Skeletal muscle tissue (tissue), 4 donors: Measurements from ENCODE around the gene C16orf74. TPM values are rescaled to one million over a fixed set of nuclear protein-coding genes. Genes with fewer than 3 reads are reported as not detected.

Experiments used
- H3K27ac ChIP-seq: one replicate; pipeline ENCODE4 v1.7.0; 2013; ENCODE audit warnings: mild to moderate bottlenecking, low read depth, low read length, inconsistent platforms
- H3K27me3 ChIP-seq, 3 donors: one replicate each; pipeline ENCODE4 v1.7.0; 2013; ENCODE audit warnings: low read length in 3 of 3; ENCODE audit not compliant: control insufficient read depth in 3 of 3, insufficient read depth in 3 of 3
- H3K36me3 ChIP-seq, 3 donors: one replicate each; pipeline ENCODE4 v1.7.0; 2013; ENCODE audit warnings: low read length in 3 of 3; ENCODE audit not compliant: control insufficient read depth in 3 of 3, insufficient read depth in 3 of 3
- H3K4me1 ChIP-seq, 3 donors: one replicate each; pipeline ENCODE4 v1.7.0; 2013; ENCODE audit warnings: low read length in 3 of 3, mild to moderate bottlenecking in 3 of 3; ENCODE audit not compliant: control insufficient read depth in 3 of 3, insufficient read depth in 3 of 3
- H3K4me3 ChIP-seq, 3 donors: one replicate each; pipeline ENCODE4 v1.7.0; 2013; ENCODE audit warnings: low read length in 3 of 3
- H3K9ac ChIP-seq, 3 donors: one replicate each; pipeline ENCODE4 v1.7.0; 2013; ENCODE audit warnings: low read length in 3 of 3, mild to moderate bottlenecking in 3 of 3, moderate library complexity in 2 of 3, low read depth in 1 of 3
- H3K9me3 ChIP-seq, 3 donors: one replicate each; pipeline ENCODE4 v1.7.0; 2013; ENCODE audit warnings: low read length in 3 of 3; ENCODE audit not compliant: control insufficient read depth in 3 of 3
- total RNA-seq: library from RNA; depleted of rRNA; stranded (reverse); fragments of >200 nt; gene quantifications from one replicate; pipeline ENCODE4 v1.2.3, GENCODE V29; 2014
- donor health status: Osteomylitis.

The C16orf74 gene
- total RNA-seq, 1 donor from 2014 or later, result 1.0 TPM

DNA sequence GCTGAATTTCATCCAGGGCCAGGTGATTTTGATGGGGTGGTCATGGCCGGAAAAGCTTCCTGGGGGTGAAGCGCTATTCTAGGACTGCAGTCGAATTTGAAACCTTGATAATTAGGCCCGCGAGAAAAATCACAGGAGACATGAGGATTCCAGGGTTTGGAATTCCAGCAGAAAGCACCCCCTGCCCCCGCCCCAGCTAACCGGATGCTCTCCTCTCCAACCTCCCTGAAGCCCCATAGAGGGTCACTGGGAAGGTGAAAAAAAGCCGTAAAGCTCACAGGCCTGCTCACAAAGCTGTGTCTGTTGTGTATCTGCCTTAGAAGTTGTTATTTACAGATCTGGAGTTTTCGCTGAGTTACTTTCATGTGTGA lies 61.0 kb downstream of the C16orf74 start:
- Histone ChIP-seq H3K9ac (no peak overlapping the region), H3K4me1 (peaks cover 6 to 9% (median 8%) of the 10 kb centered on the region in 3 donors), H3K9me3 (no peaks in the 10 kb centered on the region), H3K4me3 (no peak overlapping the region), H3K27me3 (no peaks in the 10 kb centered on the region), H3K36me3 (no peaks in the 10 kb centered on the region), H3K27ac (no peak overlapping the region)

DNA sequence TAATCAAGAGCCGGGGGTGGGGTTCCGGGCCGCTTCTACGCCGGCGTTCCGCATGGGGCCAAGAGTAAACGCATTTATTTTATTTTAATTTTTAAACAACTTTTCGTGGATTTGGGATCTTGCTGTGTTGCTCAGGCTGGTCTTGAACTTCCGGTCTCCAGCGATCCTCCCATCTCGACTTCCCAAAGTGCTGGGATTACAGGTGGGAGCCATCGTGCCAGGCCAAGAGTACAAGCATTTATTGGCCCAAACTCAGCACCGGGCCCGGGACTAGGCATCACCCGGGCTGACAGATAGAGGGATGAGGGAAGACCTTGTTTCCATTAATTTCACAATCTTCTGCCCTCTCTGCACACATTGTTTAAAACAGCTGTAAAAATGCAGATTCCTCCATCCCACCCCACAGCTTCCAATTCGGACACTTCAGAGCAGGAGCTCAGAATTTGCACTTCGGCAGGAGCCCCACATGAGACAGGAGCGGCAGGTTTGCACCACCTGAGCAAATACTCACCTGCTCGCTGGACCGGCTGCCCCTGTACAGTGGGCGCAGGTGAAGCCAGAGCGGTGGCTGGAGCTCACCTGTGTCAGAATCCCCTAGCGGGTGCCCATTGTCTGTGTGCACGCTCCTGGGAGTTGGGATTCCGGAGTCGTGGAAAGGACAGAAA lies 61.5 kb downstream of the C16orf74 start:
- Histone ChIP-seq H3K36me3 (no peaks in the 10 kb centered on the region), H3K4me1 (peaks cover 6 to 9% (median 8%) of the 10 kb centered on the region in 3 donors), H3K4me3 (peak overlapping the region; percentile 31 to 63 (median 40)), H3K27ac (no peak overlapping the region), H3K9me3 (no peaks in the 10 kb centered on the region), H3K9ac (peak overlapping the region in 2 of 3 donors; percentile 8 to 38), H3K27me3 (no peaks in the 10 kb centered on the region)

DNA sequence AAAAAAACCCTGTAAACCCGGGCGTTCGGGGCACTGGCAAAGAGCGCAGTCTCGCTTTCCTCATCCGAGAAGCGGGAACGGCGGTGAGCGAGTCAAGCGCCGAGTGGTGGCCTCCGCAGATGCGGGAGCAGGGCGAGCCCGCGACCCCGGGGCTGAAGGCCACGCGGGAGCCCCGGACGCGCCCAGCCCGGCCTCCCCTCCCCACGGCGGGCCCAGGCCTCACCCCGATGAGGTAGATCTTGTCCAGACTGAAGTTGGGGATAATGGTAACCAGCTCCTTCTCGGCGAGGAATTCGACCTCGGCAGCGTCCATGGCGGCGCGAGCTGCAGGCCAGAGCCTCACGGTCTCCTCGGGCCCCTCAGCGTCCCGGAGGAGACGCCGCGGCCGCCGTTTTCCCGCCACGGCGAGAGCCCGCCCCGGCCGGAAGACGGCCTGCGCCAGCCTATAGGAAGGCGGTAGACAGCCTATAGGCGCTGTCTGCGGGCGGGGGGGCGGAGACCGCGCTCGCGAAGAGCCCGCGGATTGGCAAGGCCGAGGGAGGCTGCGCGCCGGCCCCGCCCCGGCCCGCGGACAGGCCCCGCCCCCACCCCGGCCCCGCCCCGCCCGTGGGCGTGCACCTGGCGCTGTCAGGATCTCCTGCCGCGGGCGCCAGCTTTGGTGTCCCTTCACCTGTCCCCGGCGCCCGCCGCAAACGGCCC lies 62.2 kb downstream of the C16orf74 start, which contains the start of gene GINS2:
Gene GINS2, minus strand, starts transcription at position 369 of the 699 bp plus-strand sequence. Its CDS starts 56 bp downstream, at position 313.
- H3K4me1 ChIP-seq, result peaks cover 6 to 9% (median 8%) of the 10 kb centered on the region in 3 donors
- peak within 1 kb of the TSS; percentile 68 to 83 (median 79) for H3K4me3 ChIP-seq
- no peaks in the 10 kb centered on the region for H3K27me3 ChIP-seq
- H3K27ac ChIP-seq, result no peak within 1 kb of the TSS
- H3K9ac ChIP-seq, result peak within 1 kb of the TSS; percentile 43 to 72 (median 70)
- no peaks in the 10 kb centered on the region for H3K36me3 ChIP-seq
- H3K9me3 ChIP-seq, result no peaks in the 10 kb centered on the region

DNA sequence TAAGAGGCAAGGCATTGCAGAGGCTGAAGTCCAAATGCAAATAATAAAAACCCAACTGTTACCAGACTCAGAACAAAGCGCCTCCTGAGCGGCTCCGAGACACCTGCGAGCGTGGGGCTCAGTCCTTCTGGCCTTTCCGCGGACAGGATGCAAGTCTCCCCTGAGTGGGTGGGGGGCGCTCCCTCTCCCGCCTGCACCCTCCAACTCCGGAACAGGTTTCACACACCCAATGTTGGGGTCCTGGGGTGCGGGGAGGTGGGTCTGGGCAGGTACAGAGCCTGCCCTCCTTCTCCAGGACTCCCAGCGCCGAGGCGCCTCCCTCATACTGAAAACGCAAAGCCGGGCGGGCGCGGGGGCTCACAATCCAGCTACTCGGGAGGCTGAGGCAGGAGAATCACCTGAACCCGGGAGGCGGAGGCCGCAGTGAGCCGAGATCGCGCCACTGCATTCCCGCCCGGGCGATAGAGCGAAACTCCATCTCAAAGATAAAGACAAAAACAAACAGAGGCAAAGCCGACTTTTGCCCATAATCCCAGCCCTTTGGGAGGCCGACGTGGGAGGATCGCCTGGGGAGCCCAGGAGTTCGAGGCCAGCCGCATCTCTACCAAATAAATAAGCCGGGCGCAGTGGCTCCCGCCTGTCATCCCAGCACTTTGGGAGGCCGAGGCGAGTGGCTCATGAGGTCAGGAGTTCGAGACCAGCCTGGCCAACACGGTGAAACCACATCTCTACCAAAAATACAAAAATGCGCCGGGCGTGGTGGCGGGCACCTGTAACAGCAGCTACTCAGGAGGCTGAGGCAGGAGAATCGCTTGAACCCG lies 63.0 kb downstream of the C16orf74 start:
- H3K27me3 ChIP-seq, result no peaks in the 10 kb centered on the region
- no peak overlapping the region for H3K27ac ChIP-seq
- peak overlapping the region in 2 of 3 donors; percentile 43 to 70 for H3K9ac ChIP-seq
- peaks cover 9 to 14% (median 13%) of the 10 kb centered on the region in 3 donors for H3K4me1 ChIP-seq
- H3K36me3 ChIP-seq, result no peaks in the 10 kb centered on the region
- H3K9me3 ChIP-seq, result no peaks in the 10 kb centered on the region
- peak overlapping the region in 2 of 3 donors; percentile 68 to 83 for H3K4me3 ChIP-seq

DNA sequence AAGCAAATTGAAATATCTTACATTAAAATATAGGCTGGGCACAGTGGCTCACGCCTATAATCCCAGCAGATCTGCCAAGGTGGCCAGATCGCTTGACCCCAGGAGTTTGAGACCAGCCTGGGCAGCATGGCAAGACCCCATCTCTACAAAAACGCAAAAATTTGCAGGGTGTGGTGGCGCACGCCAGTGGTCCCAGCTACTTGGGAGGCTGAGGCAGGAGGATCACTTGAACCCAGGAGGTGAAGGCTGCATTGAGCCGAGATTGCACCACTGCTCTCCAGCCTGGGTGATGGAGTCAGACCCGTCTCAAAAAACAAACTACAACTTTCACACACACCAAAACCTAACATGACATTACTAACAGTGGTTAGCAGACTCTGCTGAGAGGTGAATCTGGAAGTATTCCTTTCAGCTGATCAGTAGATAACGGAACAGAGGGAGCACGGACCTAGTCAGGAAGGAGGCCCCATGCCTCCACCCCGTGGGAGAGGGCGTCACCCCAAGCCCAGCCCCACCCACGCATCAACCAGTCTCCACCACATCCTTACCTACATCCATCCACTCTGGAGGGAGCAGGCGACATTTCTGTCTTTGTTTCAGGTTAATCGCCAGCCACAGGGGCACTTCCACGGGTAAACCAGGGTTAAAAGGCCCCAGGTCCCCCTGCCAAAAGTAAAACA lies 63.8 kb downstream of the C16orf74 start:
- no peak overlapping the region for H3K4me3 ChIP-seq
- H3K9me3 ChIP-seq, result no peaks in the 10 kb centered on the region

DNA sequence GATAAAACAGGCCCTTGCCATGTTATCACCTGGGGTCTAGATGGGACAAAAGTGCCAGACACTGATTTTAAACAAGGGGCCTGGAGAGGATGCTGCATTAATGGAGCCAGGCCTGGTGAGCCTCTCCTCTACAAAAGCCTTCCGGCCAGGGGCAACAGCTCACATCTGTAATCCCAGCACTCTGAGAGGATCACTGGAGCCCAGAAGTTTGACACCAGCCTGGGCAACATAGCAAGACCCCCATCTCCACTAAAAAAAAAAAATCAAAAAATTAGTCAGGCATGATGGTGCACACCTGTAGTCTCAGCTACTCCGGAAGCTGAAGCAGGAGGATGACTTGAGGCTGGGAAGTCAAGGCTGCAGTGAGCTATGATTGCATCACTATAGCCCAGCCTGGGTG lies 65.6 kb downstream of the C16orf74 start:
- Histone ChIP-seq H3K36me3 (no peaks in the 10 kb centered on the region), H3K9ac (no peak overlapping the region), H3K27ac (no peak overlapping the region), H3K9me3 (no peaks in the 10 kb centered on the region), H3K4me3 (no peak overlapping the region), H3K4me1 (peaks cover 13 to 22% (median 21%) of the 10 kb centered on the region in 3 donors), H3K27me3 (no peaks in the 10 kb centered on the region)

More for the DNA sequence above, 63.8 kb downstream of the C16orf74 start:
- Histone ChIP-seq H3K27me3 (no peaks in the 10 kb centered on the region), H3K36me3 (no peaks in the 10 kb centered on the region), H3K9ac (no peak overlapping the region), H3K4me1 (peaks cover 13 to 21% (median 21%) of the 10 kb centered on the region in 3 donors), H3K27ac (no peak overlapping the region)

DNA sequence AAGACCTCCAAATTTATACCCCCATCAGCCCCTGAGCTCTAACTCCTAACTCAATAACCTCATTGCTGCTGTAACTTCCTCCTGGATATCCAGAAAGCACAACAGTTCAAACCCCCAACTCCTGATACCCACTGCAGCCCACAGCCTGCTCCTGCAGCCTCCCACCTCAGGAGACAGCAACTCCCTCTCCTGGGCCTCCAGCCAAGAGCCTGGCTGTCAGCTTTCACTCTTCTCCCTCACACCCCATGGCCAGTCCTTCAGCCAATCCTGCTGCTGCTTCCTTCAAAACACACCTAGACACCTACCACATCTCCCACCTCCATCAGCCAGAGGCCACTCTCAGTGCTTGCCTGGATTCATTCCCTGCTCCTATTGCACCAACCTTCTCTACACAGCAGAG lies 67.5 kb downstream of the C16orf74 start:
- peaks cover 6 to 16% (median 12%) of the 10 kb centered on the region in 3 donors for H3K4me1 ChIP-seq
- H3K9ac ChIP-seq, result no peak overlapping the region
- H3K4me3 ChIP-seq, result no peak overlapping the region
- H3K27me3 ChIP-seq, result no peaks in the 10 kb centered on the region
- H3K9me3 ChIP-seq, result no peaks in the 10 kb centered on the region
- H3K36me3 ChIP-seq, result no peaks in the 10 kb centered on the region
- H3K27ac ChIP-seq, result no peak overlapping the region

DNA sequence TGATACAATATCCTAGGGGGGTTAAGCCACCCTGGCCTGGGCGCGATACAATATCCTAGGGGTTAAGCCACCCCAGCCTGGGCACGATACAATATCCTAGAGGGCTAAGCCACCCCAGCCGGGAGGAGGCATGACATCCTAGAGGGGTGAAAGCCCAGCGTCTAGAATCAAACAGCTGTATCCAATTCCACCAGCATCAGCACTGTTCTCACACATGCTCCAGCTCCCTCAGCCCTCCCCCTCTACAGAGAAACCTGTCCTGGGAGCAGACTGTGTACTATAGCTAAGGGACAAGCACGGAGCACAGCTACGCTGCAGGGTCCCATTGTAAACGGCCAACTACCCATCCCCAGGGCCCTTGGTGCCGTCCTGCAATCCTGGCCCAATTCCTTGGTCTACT lies 68.4 kb downstream of the C16orf74 start:
- H3K36me3 ChIP-seq, result no peaks in the 10 kb centered on the region
- no peaks in the 10 kb centered on the region for H3K27me3 ChIP-seq
- peak overlapping the region in 1 of 3 donors; percentile 41 for H3K4me3 ChIP-seq
- H3K9me3 ChIP-seq, result no peaks in the 10 kb centered on the region
- peak overlapping the region in 1 of 3 donors; percentile 33 for H3K9ac ChIP-seq
- no peak overlapping the region for H3K27ac ChIP-seq
- peaks cover 5 to 17% (median 12%) of the 10 kb centered on the region in 3 donors for H3K4me1 ChIP-seq

DNA sequence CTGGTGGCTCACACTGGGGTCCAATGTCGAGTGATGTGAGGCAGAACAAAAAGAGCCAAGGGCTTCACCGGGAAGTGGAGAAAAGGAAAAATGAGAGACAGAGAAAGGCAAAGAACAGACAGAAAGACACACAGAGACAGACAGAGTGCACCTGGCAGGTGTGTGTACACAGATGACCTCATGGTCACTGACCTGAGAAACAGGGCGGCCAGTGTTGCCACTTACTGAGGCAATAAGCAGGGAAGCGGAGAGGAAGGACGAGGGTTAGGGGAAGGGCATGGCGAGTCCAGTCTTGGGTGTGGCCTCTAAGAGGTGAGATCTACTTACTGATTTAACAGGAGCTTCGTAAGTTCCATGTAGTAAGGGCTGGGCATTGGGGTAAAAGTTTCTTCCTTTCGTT lies 69.6 kb downstream of the C16orf74 start:
- H3K9ac ChIP-seq, result no peak overlapping the region
- H3K9me3 ChIP-seq, result no peaks in the 10 kb centered on the region
- H3K4me1 ChIP-seq, result peaks cover 5 to 20% (median 12%) of the 10 kb centered on the region in 3 donors
- no peak overlapping the region for H3K4me3 ChIP-seq
- no peak overlapping the region for H3K27ac ChIP-seq
- H3K36me3 ChIP-seq, result peaks cover 0 to 3% (median 0%) of the 10 kb centered on the region in 3 donors
- no peaks in the 10 kb centered on the region for H3K27me3 ChIP-seq
